PC-9 (cell line): Measurements from ENCODE around the gene DYSF.

Source experiments
- CTCF ChIP-seq: fragments of 200-600 bp; sonication (generic); conservative IDR thresholded peaks from 2 replicates; pipeline ENCODE4 v1.6.1; 2017; ENCODE audit warnings: mixed run types, antibody characterized with exemption, mild to moderate bottlenecking, moderate library complexity
- EZH2 ChIP-seq: fragments of 200-600 bp; sonication (generic); IDR thresholded peaks from 2 replicates; pipeline ENCODE4 v1.8.0; 2017; ENCODE audit warnings: antibody characterized with exemption, low read depth

- TF ChIP-seq EZH2 (no peak), CTCF (no peak)
Observed at GRCh38 chr2:71715241-71715750, 261.9 kb downstream of the DYSF start.
